HepG2 (cell line): ENCODE data around the gene E2F1. TPM values are rescaled to one million over a fixed set of nuclear protein-coding genes. Genes with fewer than 3 reads are reported as not detected.
A peak's percentile ranks its signal among the peaks of the same experiment; 100 is the strongest.

Source experiments
- ARHGAP35 ChIP-seq: sonication (generic); formaldehyde crosslinking; IDR thresholded peaks from 2 replicates; pipeline ENCODE4 v1.9.0; 2022; ENCODE audit warnings: mild to moderate bottlenecking, inconsistent platforms, moderate library complexity, missing genetic modification reagents, borderline replicate concordance
- ELF4 ChIP-seq: sonication (generic); formaldehyde crosslinking; IDR thresholded peaks from 2 replicates; pipeline ENCODE4 v1.5.0; 2020; ENCODE audit warnings: missing genetic modification reagents, mild to moderate bottlenecking, moderate library complexity, borderline replicate concordance
- JARID2 ChIP-seq: sonication (generic); formaldehyde crosslinking; IDR thresholded peaks from 2 replicates; pipeline ENCODE4 v1.8.1; 2023; ENCODE audit warnings: missing genetic modification reagents, inconsistent platforms; ENCODE audit not compliant: insufficient replicate concordance
- MED8 ChIP-seq: sonication (generic); formaldehyde crosslinking; IDR thresholded peaks from 2 replicates; pipeline ENCODE4 v1.8.1; 2023; ENCODE audit warnings: mild to moderate bottlenecking, missing genetic modification reagents; ENCODE audit not compliant: insufficient replicate concordance
- PHF5A ChIP-seq: IDR thresholded peaks from one replicate; pipeline ENCODE4 v1.6.1; 2018; ENCODE audit warnings: low read depth, missing genetic modification reagents; ENCODE audit not compliant: unreplicated experiment
- POLR2AphosphoS5 ChIP-seq: IDR thresholded peaks from 2 replicates; pipeline ENCODE4 v1.6.1; 2012; ENCODE audit warnings: low read depth, low read length
- SIX1 ChIP-seq: sonication (generic); formaldehyde crosslinking; IDR thresholded peaks from 2 replicates; pipeline ENCODE4 v1.4.0; 2020; ENCODE audit warnings: missing genetic modification reagents, borderline replicate concordance
- YY1 ChIP-seq: IDR thresholded peaks from 2 replicates; pipeline ENCODE4 v1.6.1; 2011; ENCODE audit warnings: low read length, low read depth, moderate library complexity, mild to moderate bottlenecking; ENCODE audit not compliant: insufficient read depth, insufficient replicate concordance
- ZFP82 ChIP-seq: sonication (generic); formaldehyde crosslinking; IDR thresholded peaks from 2 replicates; pipeline ENCODE4 v1.5.1; 2020; ENCODE audit warnings: mild to moderate bottlenecking, missing genetic modification reagents, borderline replicate concordance
- ZIK1 ChIP-seq: sonication (generic); formaldehyde crosslinking; IDR thresholded peaks from 2 replicates; pipeline ENCODE4 v1.5.0; 2020; ENCODE audit warnings: mild to moderate bottlenecking, low read depth, missing genetic modification reagents, borderline replicate concordance
- ZKSCAN5 ChIP-seq: sonication (generic); formaldehyde crosslinking; IDR thresholded peaks from 2 replicates; pipeline ENCODE4 v1.5.1; 2020; ENCODE audit warnings: mild to moderate bottlenecking, missing genetic modification reagents
- ZNF850 ChIP-seq: sonication (generic); formaldehyde crosslinking; conservative IDR thresholded peaks from 2 replicates; pipeline ENCODE4 v1.9.0; 2021; ENCODE audit warnings: mild to moderate bottlenecking, missing genetic modification reagents
- polyA plus RNA-seq, 8 experiments: library from polyadenylated mRNA; depleted of rRNA in 3 of 8; stranded (reverse) in 7 of 8; unstranded in 1 of 8; fragments of >200 nt; fragmentation: Illumina TruSeq in 4 of 8; extraction: Trizol in 4 of 8; gene quantifications; 2 replicates each; pipeline versions ENCODE4 v1.2.1 to v1.2.3, GENCODE V29; 2011 to 2016; ENCODE audit warnings: low read depth in 4 of 8, missing spikeins in 1 of 8, mixed read lengths in 1 of 8; ENCODE audit not compliant: insufficient read depth in 1 of 8
- total RNA-seq, 5 experiments: library from RNA; depleted of rRNA; stranded (reverse); fragments of >200 nt; fragmentation: Illumina TruSeq; extraction: Trizol; gene quantifications; 2 replicates each; pipeline ENCODE4 v1.2.3, GENCODE V29; 2016; ENCODE audit warnings: low read depth in 1 of 5
- TF ChIP-seq, protein P1 (sequence below): sonication (generic); formaldehyde crosslinking; IDR thresholded peaks from 2 replicates; pipeline ENCODE4 v1.5.0; 2020; ENCODE audit warnings: mild to moderate bottlenecking, missing genetic modification reagents, borderline replicate concordance
- TF ChIP-seq, protein P2 (sequence below): sonication (generic); formaldehyde crosslinking; IDR thresholded peaks from 2 replicates; pipeline ENCODE4 v1.9.0; 2022; ENCODE audit warnings: low read depth, missing genetic modification reagents
- TF ChIP-seq, protein P3 (sequence below): sonication (generic); formaldehyde crosslinking; IDR thresholded peaks from 2 replicates; pipeline ENCODE4 v1.8.1; 2023; ENCODE audit warnings: mild to moderate bottlenecking, missing genetic modification reagents, borderline replicate concordance
- TF ChIP-seq, protein P4 (sequence below): sonication (generic); formaldehyde crosslinking; IDR thresholded peaks from 2 replicates; pipeline ENCODE4 v1.5.0; 2020; ENCODE audit warnings: missing genetic modification reagents

Gene E2F1
- total and polyA plus RNA-seq, 2 of the 13 experiments (the other 11 are each of a cell fraction or from before 2014, with no cell fraction given), result 25.5 to 39.4 TPM

DNA sequence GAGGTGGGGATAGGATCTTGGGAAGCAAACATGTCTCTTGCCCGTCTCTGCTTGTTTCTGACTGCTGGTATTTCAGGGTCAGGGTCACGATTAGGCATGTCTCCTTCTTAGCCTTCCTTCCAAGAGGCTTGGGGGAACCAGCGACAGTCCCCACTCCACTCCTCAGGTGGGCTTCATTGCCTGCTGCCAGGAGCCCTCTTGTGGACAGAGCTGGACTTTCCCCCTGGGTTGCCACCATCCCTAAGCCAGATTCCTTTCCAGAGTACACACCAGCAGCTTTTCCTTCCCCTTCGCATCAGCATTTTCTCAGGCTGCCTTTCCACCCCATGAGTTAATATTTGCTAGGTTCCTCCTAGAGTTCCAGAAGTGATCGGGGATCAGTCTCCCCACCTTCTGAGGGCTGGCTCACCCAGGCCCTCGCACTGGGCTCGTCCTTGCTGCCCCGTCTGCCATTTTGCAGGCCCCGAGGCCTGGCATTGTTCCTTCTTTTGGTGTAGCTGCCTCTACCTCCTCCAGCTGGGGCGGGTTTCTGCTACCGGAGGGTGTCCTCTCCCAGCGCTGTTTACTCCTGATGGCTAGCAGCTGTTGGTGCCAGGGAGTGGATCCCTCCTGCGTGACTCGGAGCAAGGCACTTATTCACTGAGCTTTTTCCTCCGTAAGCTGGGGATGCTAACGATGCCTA, 32.8 kb downstream of the E2F1 start (continued):
- no peak for TF ChIP-seq ZNF850 (CRISPR knock-in tag)
- peak; percentile 69; the same call in 1 of the 2 replicates for TF ChIP-seq SIX1 (CRISPR knock-in tag)
- TF ChIP-seq MED8, result no peak
- TF ChIP-seq POLR2AphosphoS5, result peak; percentile 46
- peak; percentile 47 for TF ChIP-seq YY1
- TF ChIP-seq ZIK1 (CRISPR knock-in tag), result peak; percentile 57; the same call in 1 of the 2 replicates
- TF ChIP-seq JARID2 (CRISPR knock-in tag), result no peak
- TF ChIP-seq PHF5A (CRISPR knock-in tag), result no peak
- TF ChIP-seq ELF4, result no peak
- TF ChIP-seq, protein P1, sequence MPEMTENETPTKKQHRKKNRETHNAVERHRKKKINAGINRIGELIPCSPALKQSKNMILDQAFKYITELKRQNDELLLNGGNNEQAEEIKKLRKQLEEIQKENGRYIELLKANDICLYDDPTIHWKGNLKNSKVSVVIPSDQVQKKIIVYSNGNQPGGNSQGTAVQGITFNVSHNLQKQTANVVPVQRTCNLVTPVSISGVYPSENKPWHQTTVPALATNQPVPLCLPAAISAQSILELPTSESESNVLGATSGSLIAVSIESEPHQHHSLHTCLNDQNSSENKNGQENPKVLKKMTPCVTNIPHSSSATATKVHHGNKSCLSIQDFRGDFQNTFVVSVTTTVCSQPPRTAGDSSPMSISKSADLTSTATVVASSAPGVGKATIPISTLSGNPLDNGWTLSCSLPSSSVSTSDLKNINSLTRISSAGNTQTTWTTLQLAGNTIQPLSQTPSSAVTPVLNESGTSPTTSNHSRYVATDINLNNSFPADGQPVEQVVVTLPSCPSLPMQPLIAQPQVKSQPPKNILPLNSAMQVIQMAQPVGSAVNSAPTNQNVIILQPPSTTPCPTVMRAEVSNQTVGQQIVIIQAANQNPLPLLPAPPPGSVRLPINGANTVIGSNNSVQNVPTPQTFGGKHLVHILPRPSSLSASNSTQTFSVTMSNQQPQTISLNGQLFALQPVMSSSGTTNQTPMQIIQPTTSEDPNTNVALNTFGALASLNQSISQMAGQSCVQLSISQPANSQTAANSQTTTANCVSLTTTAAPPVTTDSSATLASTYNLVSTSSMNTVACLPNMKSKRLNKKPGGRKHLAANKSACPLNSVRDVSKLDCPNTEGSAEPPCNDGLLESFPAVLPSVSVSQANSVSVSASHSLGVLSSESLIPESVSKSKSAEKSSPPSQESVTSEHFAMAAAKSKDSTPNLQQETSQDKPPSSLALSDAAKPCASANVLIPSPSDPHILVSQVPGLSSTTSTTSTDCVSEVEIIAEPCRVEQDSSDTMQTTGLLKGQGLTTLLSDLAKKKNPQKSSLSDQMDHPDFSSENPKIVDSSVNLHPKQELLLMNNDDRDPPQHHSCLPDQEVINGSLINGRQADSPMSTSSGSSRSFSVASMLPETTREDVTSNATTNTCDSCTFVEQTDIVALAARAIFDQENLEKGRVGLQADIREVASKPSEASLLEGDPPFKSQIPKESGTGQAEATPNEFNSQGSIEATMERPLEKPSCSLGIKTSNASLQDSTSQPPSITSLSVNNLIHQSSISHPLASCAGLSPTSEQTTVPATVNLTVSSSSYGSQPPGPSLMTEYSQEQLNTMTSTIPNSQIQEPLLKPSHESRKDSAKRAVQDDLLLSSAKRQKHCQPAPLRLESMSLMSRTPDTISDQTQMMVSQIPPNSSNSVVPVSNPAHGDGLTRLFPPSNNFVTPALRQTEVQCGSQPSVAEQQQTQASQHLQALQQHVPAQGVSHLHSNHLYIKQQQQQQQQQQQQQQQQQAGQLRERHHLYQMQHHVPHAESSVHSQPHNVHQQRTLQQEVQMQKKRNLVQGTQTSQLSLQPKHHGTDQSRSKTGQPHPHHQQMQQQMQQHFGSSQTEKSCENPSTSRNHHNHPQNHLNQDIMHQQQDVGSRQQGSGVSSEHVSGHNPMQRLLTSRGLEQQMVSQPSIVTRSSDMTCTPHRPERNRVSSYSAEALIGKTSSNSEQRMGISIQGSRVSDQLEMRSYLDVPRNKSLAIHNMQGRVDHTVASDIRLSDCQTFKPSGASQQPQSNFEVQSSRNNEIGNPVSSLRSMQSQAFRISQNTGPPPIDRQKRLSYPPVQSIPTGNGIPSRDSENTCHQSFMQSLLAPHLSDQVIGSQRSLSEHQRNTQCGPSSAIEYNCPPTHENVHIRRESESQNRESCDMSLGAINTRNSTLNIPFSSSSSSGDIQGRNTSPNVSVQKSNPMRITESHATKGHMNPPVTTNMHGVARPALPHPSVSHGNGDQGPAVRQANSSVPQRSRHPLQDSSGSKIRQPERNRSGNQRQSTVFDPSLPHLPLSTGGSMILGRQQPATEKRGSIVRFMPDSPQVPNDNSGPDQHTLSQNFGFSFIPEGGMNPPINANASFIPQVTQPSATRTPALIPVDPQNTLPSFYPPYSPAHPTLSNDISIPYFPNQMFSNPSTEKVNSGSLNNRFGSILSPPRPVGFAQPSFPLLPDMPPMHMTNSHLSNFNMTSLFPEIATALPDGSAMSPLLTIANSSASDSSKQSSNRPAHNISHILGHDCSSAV, result no peak
- TF ChIP-seq, protein P2, sequence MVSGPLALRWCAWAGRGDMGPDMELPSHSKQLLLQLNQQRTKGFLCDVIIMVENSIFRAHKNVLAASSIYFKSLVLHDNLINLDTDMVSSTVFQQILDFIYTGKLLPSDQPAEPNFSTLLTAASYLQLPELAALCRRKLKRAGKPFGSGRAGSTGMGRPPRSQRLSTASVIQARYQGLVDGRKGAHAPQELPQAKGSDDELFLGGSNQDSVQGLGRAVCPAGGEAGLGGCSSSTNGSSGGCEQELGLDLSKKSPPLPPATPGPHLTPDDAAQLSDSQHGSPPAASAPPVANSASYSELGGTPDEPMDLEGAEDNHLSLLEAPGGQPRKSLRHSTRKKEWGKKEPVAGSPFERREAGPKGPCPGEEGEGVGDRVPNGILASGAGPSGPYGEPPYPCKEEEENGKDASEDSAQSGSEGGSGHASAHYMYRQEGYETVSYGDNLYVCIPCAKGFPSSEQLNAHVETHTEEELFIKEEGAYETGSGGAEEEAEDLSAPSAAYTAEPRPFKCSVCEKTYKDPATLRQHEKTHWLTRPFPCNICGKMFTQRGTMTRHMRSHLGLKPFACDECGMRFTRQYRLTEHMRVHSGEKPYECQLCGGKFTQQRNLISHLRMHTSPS (CRISPR knock-in tag), result no peak
- TF ChIP-seq, protein P3, sequence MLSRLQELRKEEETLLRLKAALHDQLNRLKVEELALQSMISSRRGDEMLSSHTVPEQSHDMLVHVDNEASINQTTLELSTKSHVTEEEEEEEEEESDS, result no peak
- TF ChIP-seq ZKSCAN5 (CRISPR knock-in tag), result no peak
- TF ChIP-seq, protein P4, sequence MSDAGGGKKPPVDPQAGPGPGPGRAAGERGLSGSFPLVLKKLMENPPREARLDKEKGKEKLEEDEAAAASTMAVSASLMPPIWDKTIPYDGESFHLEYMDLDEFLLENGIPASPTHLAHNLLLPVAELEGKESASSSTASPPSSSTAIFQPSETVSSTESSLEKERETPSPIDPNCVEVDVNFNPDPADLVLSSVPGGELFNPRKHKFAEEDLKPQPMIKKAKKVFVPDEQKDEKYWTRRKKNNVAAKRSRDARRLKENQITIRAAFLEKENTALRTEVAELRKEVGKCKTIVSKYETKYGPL (CRISPR knock-in tag), result no peak
- TF ChIP-seq ARHGAP35 (CRISPR knock-in tag), result 0 out of 2 replicates have a peak, but pooled peaks have one; percentile 54
- no peak for TF ChIP-seq ZFP82 (CRISPR knock-in tag)
